PFSK-1 (cell line): Measurements from ENCODE around the gene LOXHD1.

Experiments used
- POLR2AphosphoS5 ChIP-seq: IDR thresholded peaks from 2 replicates; pipeline ENCODE4 v1.6.1; 2012; ENCODE audit warnings: low read depth, mild to moderate bottlenecking, control low read depth, low read length, moderate library complexity
- TAF1 ChIP-seq: IDR thresholded peaks from 2 replicates; pipeline ENCODE4 v1.6.1; 2012; ENCODE audit warnings: low read length, control low read depth, borderline replicate concordance; ENCODE audit not compliant: insufficient read depth

DNA sequence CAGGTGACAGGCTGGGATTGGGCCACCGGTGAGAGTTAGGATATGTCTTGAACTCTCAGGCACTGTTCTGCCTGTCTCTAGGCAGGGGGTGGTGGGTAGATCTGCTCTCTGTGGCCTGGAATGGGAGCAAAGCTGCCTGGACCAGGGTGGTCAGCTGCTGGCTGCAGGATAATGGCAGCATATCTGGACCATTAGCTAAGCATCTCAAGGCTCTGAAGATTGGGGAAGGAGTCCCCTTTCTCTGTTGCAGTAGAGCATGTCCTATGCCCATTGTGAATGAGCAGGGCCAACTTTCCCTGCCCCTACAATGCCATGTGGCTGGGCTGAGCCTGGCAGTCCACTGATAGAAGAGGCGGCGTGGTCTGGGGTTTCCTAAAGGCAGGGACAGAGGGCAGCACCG lies 34.6 kb downstream of the LOXHD1 start:
- TF ChIP-seq POLR2AphosphoS5 (no peak), TAF1 (no peak)
